GM21360 (cell line): ENCODE data around the gene TIMM13.

Experiments used
- ATAC-seq: cut with Tn5 transposase; IDR thresholded peaks from one replicate; pipeline ENCODE4 v1.9.1; 2021; ENCODE audit warnings: mild to moderate bottlenecking, moderate library complexity; ENCODE audit not compliant: unreplicated experiment

The TIMM13 gene

GRCh38 chr19:2455851-2456570 lies 28.6 kb upstream of the TIMM13 start:
- peak; percentile 21 for ATAC-seq

GRCh38 chr19:2454962-2455850 lies 27.8 kb upstream of the TIMM13 start:
- no peak for ATAC-seq

- no peak for ATAC-seq
Measured at GRCh38 chr19:2454199-2454961, 27.0 kb upstream of the TIMM13 start.

- ATAC-seq = no peak
Measured at GRCh38 chr19:2453431-2454025, 26.1 kb upstream of the TIMM13 start.

- ATAC-seq = no peak
Measured at GRCh38 chr19:2451741-2452140, 24.4 kb upstream of the TIMM13 start.

GRCh38 chr19:2451138-2451537 lies 23.8 kb upstream of the TIMM13 start:
- ATAC-seq = no peak

- no peak for ATAC-seq
Measured at GRCh38 chr19:2449019-2449418, 21.6 kb upstream of the TIMM13 start.

- no peak for ATAC-seq
Measured at GRCh38 chr19:2446381-2446780, 19.0 kb upstream of the TIMM13 start.

GRCh38 chr19:2444251-2445002 lies 17.0 kb upstream of the TIMM13 start:
- no peak for ATAC-seq

- no peak for ATAC-seq
Measured at GRCh38 chr19:2443785-2444182, 16.4 kb upstream of the TIMM13 start.

- ATAC-seq = no peak
Measured at GRCh38 chr19:2443116-2443784, 15.9 kb upstream of the TIMM13 start.

GRCh38 chr19:2441096-2441752 lies 13.8 kb upstream of the TIMM13 start:
- ATAC-seq = no peak

- no peak for ATAC-seq
Measured at GRCh38 chr19:2440515-2440914, 13.1 kb upstream of the TIMM13 start.

- no peak for ATAC-seq
Measured at GRCh38 chr19:2438178-2438577, 10.8 kb upstream of the TIMM13 start.

GRCh38 chr19:2436926-2437325 lies 9.5 kb upstream of the TIMM13 start:
- ATAC-seq = no peak

- no peak for ATAC-seq
Measured at GRCh38 chr19:2436384-2436783, 9.0 kb upstream of the TIMM13 start.

GRCh38 chr19:2434721-2435265 lies 7.4 kb upstream of the TIMM13 start:
- ATAC-seq = no peak

GRCh38 chr19:2434267-2434666 lies 6.9 kb upstream of the TIMM13 start:
- no peak for ATAC-seq

GRCh38 chr19:2433854-2434253 lies 6.5 kb upstream of the TIMM13 start:
- ATAC-seq = no peak
